K562 (cell line): ENCODE data around the gene GALE.

Source experiments
- EP300 ChIP-seq: IDR thresholded peaks from 2 replicates; pipeline ENCODE4 v1.6.1; 2012; ENCODE audit warnings: low read length, improper control_type of control experiment
- EZH2 ChIP-seq: IDR thresholded peaks from 2 replicates; pipeline ENCODE4 v1.6.1; 2012; ENCODE audit warnings: low read depth, mild to moderate bottlenecking, inconsistent platforms, low read length, borderline replicate concordance
- FOXK2 ChIP-seq, 2 experiments: fragments of 450-650 bp; IDR thresholded peaks in 1 of 2; conservative IDR thresholded peaks in 1 of 2; 2 replicates each; pipeline ENCODE4 v1.6.1; 2016; ENCODE audit warnings: low read depth in 2 of 2, mild to moderate bottlenecking in 1 of 2
- RBM17 ChIP-seq: fragments of 200-400 bp; formaldehyde crosslinking; IDR thresholded peaks from 2 replicates; pipeline ENCODE4 v1.6.1; 2017; ENCODE audit warnings: low read depth, mild to moderate bottlenecking, low read length, borderline replicate concordance
- ZNF639 ChIP-seq, 2 experiments: fragments of 200-800 bp in 1 of 2; sonication (Bioruptor generic) in 1 of 2; sonication (generic) in 1 of 2; formaldehyde crosslinking in 1 of 2; IDR thresholded peaks in 1 of 2; conservative IDR thresholded peaks in 1 of 2; 2 replicates each; pipeline versions ENCODE4 v1.5.0 to v1.6.1; 2016 to 2020; ENCODE audit warnings: missing compliant biosample characterization in 1 of 2, missing genetic modification characterization in 1 of 2, missing genetic modification reagents in 1 of 2
- TF ChIP-seq, protein P1 (sequence below), 3 experiments: IDR thresholded peaks in 2 of 3; conservative IDR thresholded peaks in 1 of 3; 2 replicates each; pipeline ENCODE4 v1.5.1; 2011 to 2012; ENCODE audit warnings: low read length in 3 of 3, mild to moderate bottlenecking in 3 of 3, control low read depth in 2 of 3, improper control_type of control experiment in 1 of 3, inconsistent platforms in 1 of 3, low read depth in 1 of 3, mixed read lengths in 1 of 3, moderate library complexity in 1 of 3; ENCODE audit not compliant: insufficient read depth in 2 of 3

DNA sequence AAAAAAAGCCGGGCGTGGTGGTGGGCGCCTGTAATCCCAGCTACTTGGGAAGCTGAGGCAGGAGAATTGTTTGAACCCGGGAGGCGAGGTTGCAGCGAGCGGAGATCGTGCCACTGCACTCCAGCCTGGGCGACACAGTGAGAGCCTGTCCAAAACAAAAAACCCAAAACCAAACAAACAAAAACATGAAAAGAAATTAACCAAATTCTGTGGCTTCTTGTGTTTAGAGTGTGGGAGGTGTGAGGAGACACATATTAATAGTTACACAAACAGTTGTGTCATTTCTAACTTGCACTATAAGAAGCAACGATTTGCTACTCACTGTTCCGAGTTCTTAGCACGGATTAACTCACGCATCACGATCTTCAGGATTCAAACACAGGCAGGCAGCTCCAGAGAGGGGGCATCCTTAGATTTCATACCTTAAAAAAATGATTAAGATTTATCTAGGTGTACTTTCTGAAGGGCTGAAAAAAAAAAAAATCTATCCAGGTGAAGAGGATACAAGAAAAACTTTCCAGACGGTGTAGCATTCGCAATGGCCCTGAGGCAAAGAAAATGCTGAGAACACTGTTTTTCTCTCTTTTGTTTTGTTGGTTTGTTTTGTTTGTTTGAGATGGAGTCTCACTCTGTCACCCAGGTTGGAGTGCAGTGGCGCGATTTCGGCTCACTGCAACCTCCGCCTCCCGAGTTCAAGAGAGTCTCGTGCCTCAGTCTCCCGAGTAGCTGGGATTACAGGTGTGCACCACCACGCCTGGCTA, 25.4 kb upstream of the GALE start:
- TF ChIP-seq RBM17 (no peak), EZH2 (no peak), EP300 (no peak), ZNF639 (CRISPR knock-in tag; conservative IDR thresholded peaks at IDR 0.05 in 1 of 2, IDR thresholded peaks at IDR 0.05 in 1 of 2) (no peak), FOXK2 (conservative IDR thresholded peaks at IDR 0.05 in 1 of 2, IDR thresholded peaks at IDR 0.05 in 1 of 2; ENCODE audit: low read depth in 2 of 2) (no peak)
- TF ChIP-seq, protein P1, sequence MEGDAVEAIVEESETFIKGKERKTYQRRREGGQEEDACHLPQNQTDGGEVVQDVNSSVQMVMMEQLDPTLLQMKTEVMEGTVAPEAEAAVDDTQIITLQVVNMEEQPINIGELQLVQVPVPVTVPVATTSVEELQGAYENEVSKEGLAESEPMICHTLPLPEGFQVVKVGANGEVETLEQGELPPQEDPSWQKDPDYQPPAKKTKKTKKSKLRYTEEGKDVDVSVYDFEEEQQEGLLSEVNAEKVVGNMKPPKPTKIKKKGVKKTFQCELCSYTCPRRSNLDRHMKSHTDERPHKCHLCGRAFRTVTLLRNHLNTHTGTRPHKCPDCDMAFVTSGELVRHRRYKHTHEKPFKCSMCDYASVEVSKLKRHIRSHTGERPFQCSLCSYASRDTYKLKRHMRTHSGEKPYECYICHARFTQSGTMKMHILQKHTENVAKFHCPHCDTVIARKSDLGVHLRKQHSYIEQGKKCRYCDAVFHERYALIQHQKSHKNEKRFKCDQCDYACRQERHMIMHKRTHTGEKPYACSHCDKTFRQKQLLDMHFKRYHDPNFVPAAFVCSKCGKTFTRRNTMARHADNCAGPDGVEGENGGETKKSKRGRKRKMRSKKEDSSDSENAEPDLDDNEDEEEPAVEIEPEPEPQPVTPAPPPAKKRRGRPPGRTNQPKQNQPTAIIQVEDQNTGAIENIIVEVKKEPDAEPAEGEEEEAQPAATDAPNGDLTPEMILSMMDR (IDR thresholded peaks at IDR 0.05 in 2 of 3, conservative IDR thresholded peaks at IDR 0.05 in 1 of 3; ENCODE audit: insufficient read depth in 2 of 3, low read depth in 1 of 3, low read length in 3 of 3) = no peak
